Activated T-cell treated with anti-CD3 and anti-CD28 coated beads for 4 hours (primary cell): ENCODE measurements around the gene KCNJ16.
"Not testable (repeated sequence)": the region's sequence is repeated elsewhere in the genome, so short reads cannot be mapped to it uniquely, and the experiment has no call there.

Experiments used
- DNase-seq: peaks from one replicate; pipeline ENCODE4 v3.0.0-alpha.2; 2020

Gene KCNJ16

DNA sequence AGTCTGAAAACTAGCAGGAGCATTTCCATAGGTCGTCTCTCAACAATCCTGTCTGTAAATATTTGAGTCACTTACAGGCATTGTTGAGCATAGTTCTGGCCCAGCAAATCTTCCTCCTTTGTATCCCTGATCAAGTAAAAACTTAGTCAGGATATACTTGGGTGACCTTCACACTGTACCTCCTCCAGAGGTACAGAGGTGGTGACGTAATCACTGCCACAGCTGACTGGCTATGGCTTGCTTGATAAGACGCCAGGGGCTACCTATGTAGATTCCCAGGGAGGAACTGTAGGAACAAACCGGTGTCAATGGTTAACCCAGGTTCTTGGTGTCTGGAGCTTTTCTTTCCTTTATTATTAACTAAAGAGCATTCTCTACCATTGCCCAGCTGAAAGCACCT lies at the start of gene KCNJ16:
Gene KCNJ16, plus strand, starts transcription at position 270 of the 400 bp plus-strand sequence. CDS start 56,863 bp downstream, outside the sequence.
- DNase-seq: no peak

- DNase-seq: no peak
Measured at GRCh38 chr17:70028397-70028796, 46.6 kb upstream of the KCNJ16 start.

- DNase-seq: no peak
Measured at GRCh38 chr17:70028978-70029767, 45.9 kb upstream of the KCNJ16 start.

GRCh38 chr17:70030371-70030770 lies 44.7 kb upstream of the KCNJ16 start:
- no peak for DNase-seq

DNA sequence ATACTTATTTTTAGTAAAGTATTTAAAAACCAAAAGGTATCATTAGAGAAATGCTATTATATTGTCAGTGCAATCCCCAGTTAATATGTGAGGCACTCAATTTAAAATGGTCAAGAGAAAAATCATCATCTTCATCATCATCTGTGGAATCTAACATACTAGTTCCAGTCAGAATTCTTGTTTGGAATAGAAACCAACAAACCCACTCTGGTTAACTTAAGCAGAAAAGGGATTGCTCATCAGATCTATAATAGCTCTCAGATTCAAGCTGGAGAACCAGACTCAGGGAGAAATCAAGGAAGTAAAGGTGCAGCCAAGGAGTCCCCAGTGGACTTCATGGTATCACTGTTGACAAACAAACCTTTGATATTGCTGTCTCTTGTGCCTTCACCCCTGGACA lies 43.7 kb upstream of the KCNJ16 start:
- no peak for DNase-seq

- DNase-seq: no peak
Measured at GRCh38 chr17:70033165-70033564, 41.9 kb upstream of the KCNJ16 start.

GRCh38 chr17:70034158-70034557 lies 40.9 kb upstream of the KCNJ16 start:
- DNase-seq: no peak

- no peak for DNase-seq
Measured at GRCh38 chr17:70037498-70037897, 37.5 kb upstream of the KCNJ16 start.

DNA sequence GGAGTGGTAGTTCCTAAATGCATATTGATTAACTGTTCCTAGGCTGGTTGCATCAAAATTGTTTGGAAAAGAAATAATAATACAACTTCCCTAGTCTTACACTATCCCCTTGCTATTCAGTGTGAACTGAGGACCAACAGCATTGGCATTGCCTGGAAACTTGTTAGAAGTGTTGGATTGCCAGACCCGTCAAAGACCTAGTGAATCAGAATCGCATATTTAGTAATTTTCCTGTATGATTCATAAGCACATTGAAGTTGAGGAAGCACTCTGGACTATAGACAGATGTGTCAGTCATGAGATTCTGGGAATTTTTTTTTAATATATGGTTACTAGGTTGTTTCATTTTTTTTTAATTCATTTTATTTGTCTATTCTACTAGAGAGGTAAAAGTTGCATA lies 34.7 kb upstream of the KCNJ16 start:
- DNase-seq: no peak

DNA sequence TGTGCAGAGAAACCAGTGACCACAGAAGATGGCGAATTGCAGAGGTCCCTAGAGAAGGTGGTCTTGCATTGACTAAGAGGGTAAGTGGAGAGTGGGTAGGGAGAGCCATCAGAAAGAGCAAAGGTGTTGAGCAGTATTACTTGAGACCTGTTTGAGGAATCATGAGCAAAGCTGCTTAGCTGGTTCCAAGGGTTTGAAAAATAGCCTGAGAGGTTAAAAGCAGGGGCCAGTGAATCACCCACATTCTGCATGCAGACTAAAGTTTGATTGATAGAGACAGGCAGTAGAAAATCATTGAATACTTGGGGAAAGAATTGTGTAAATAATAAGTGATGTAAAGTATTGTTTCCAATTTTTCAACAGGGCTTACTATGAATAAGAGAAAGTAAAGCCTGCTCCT lies 34.0 kb upstream of the KCNJ16 start:
- no peak for DNase-seq

DNA sequence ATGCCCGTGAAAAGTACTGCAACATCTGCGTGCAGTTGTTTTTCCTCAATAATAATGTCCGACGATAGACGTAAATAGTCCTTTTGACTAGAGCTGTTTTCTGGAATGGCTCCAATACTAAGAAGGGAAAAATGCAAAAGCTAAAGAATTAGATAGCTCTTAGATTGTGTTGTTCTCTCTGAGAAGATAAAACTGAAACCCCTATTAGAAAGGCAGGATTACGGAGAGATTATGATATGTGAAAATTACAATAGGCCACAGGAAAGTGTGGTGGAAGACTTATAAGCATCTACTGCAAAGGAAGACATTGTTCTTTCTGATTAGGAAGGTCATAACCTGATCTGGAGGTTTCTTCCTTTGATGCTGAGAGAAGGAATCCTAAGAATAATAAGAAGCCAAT lies 33.5 kb upstream of the KCNJ16 start:
- DNase-seq: no peak

- DNase-seq: not testable (repeated sequence)
Measured at GRCh38 chr17:70045780-70046179, 29.2 kb upstream of the KCNJ16 start.

DNA sequence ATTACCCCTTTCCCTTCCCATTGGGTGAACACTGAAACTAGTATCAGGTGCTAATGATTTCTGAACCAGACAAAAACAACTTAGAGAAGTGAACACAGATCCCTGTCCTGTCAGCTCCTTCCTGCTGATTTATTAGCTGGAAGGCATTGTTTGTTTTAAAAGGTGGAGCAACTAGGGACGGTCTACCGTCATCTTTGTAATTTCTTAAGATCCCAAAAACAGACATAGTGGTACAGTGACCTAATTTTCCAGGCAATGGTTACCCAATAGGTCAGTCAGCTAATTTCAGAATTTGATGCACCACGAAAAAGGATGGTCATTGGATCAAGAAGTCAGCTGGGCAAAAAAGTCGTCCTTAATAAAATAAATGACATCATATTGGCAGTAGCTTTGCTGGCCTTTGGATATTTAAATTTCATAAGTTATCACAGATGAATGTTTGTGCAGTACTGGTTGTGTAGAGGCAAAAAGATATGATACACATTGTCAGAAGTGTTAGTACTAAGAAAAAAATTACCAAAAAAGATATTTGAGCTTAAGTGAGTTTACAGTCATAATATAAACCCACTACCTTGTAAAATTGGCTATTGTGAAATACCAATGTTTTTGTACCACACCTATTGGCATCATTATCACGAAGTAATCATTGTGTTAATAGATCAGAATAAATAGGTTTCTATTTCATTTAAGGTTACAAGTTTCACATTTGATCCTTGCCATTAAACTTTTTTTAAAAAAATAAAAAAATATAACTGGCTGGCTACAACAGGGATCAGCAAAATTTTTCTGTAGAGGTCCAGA lies 27.2 kb upstream of the KCNJ16 start:
- DNase-seq: no peak

DNA sequence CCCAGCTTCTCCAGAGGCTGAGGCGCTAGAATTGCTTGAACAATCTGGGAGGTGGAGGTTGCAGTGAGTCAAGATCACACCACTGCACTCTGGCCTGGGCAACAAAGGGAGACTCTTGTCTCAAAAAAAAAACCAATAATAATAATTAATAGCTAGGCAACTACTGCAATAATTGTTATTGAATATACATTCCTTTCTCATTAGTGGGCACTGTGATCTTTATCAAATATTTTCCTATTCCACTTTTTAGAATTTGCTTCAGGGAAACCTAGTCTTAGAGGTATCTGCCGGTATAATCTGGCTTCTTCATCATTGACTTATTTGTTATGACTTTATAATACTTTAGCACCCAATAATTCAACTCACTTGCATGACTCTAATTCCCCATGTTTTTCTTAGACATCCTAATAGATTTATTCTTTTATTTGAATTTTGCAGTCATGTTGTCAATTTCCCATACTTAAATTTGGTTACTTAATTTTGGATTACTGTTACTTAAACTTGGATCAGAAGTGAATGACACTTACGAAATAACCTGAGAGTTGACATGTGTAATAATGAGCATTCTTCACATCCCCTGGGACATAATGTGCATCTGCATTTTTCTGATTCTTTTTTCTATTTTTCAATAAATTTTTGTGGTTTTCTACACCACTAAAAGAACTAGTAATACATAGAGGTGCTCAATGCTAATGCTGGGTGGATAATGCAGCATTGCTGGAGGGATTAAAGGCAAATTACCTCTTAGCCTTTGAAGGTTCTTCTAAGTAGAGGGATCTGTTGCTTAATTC lies 25.0 kb upstream of the KCNJ16 start:
- DNase-seq: no peak

DNA sequence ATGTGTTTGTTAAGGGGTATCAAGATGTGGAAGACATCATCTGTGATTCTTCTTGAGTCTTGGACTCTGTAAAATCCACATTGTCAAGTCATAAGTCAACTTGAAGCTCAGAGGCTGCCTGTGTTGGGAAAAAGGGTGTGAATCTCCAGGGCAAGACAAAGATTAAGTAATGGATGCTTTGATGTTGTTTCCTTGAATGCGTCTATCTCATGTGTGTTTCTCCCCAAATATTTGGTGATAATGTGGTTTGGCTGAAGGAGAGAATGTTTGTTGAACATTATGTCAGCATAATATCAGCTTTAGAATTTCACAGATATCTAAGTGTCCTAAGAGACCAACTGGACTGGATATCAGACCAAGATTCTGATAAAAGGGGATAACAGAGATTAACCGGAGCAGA lies 24.1 kb upstream of the KCNJ16 start:
- DNase-seq: no peak

- DNase-seq: no peak
Measured at GRCh38 chr17:70053241-70054234, 21.5 kb upstream of the KCNJ16 start.

DNA sequence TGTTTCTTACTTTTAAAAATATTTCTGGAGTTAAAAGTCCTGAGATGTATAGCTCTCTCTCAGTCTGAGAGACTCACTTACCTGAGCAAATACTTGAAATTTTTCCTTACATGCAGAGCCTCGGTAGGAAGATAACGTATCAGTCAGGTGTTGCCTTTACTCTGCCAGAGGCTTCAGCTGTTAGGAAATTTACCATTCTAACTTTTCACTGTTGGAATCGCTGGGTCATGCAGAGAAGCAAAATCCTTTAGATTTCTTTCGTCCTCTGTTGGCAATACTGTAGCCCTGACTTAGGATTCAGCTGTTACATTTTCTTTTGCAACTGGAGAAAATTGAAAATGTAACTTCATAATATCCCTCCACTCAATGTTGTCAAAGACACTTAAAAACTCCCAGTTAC lies 20.0 kb upstream of the KCNJ16 start:
- no peak for DNase-seq

GRCh38 chr17:70059071-70059470 lies 16.0 kb upstream of the KCNJ16 start:
- DNase-seq: no peak

- DNase-seq: no peak
Measured at GRCh38 chr17:70059649-70060048, 15.4 kb upstream of the KCNJ16 start.

DNA sequence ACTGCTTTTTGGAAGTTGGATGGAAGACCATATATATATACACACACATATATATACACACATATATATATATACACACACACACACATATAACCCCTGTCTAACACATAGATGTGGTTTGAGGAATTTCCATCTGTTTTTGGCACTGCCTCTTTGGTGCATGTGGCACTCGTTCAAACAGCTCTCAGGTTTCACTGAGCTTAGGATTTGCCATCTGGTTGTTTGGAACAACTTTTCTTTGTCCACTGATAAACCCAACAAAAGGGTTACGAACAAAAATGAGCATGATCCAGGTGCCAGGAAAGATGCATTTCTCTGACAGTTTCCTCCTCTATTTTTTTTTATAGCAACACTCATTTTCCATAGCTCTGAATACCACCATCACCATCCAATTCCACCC lies 14.6 kb upstream of the KCNJ16 start:
- no peak for DNase-seq

DNA sequence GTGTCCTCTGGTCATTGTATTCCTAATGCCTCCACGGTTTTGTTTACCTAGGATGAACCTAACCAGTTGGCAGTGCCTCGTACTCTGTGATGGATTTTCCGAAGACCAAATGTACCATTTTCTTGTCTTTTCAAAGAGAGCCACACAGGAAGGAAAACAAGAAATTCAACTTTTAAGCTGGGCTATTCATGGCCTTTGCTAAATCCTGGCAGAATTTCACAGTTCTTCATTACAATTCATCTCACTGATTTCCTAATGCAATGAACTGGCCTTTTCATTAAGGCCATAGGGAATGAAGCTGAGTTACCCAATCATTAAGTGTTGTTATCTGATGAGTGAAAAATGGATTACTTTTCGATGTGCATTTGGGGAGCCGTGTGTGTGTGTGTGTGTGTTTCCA lies 7.9 kb upstream of the KCNJ16 start:
- DNase-seq: no peak
